Measurements from ENCODE around the gene OR56A3. TPM values are rescaled to one million over a fixed set of nuclear protein-coding genes. Genes with fewer than 3 reads are reported as not detected.

The OR56A3 gene
- total RNA-seq: not detected

DNA sequence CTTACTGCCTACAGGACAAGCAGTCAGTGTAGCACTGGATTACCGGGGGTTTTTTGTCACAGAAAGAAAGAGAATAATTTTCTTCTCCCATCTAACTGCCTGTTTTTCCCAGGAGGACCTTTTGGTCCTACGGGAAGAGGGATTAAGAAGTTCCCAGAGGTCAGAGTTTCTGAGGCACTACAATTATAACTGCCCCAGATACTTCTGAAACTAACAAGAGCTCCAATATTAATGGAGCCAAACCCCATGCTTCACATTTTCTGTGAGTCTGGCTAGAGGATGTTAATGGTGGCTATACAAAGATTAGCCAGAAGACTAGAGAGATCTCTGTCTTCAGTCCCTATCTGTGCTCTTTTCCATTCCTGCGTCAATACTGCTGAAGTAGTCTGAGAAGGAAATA lies at the start of gene OR56A3:
OR56A3 (plus strand) TSS at position 301 of the 400 bp plus-strand sequence. CDS start 5,096 bp downstream, outside the sequence.
- peaks cover 0 to 4% of the 10 kb centered on the region in 2 donors for H3K9me3 ChIP-seq
- H3K36me3 ChIP-seq: no peaks in the 10 kb centered on the region
- no peak within 1 kb of the TSS for H3K27ac ChIP-seq
- TF ChIP-seq POLR2A (IDR thresholded peaks at IDR 0.05): no peak
- TF ChIP-seq POLR2AphosphoS5 (IDR thresholded peaks at IDR 0.05): no peak
- TF ChIP-seq, protein P1, sequence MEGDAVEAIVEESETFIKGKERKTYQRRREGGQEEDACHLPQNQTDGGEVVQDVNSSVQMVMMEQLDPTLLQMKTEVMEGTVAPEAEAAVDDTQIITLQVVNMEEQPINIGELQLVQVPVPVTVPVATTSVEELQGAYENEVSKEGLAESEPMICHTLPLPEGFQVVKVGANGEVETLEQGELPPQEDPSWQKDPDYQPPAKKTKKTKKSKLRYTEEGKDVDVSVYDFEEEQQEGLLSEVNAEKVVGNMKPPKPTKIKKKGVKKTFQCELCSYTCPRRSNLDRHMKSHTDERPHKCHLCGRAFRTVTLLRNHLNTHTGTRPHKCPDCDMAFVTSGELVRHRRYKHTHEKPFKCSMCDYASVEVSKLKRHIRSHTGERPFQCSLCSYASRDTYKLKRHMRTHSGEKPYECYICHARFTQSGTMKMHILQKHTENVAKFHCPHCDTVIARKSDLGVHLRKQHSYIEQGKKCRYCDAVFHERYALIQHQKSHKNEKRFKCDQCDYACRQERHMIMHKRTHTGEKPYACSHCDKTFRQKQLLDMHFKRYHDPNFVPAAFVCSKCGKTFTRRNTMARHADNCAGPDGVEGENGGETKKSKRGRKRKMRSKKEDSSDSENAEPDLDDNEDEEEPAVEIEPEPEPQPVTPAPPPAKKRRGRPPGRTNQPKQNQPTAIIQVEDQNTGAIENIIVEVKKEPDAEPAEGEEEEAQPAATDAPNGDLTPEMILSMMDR (IDR thresholded peaks at IDR 0.05): no peak
- intact Hi-C loops (cut with DNase I; ENCODE audit: low total_unique reads): no loop called here
- H3K4me3 ChIP-seq: no peak within 1 kb of the TSS
- no peaks in the 10 kb centered on the region for H3K4me1 ChIP-seq
- DNase-seq (ENCODE audit: low spot score in 2 of 2): no peak
- peaks cover 0 to 4% of the 10 kb centered on the region in 2 donors for H3K27me3 ChIP-seq

DNA sequence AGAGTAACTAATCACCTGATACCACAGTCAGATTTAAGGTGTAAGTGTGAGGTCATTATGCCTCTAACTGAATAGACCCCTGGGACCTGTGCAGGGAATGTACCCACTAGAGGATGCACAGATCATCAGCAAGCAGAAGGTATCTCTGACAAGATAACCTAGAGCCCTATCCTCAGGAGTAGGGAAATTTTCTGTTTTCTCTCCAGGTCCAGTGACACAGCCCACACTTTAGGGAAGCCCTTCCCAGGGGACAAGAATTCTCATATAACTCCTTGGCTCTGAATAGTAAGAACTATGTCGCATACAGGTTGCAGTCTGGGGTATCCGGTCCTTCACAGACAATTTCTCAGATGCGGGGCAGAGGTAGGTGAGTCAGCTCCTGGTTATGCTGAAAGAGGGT lies 49.1 kb upstream of the OR56A3 start, which contains the start of gene OR52E5:
OR52E5 (plus strand) TSS at position 301 of the 400 bp plus-strand sequence. CDS start 7,569 bp downstream, outside the sequence.
- Histone ChIP-seq H3K27ac (no peak within 1 kb of the TSS), H3K27me3 (no peaks in the 10 kb centered on the region), H3K36me3 (no peaks in the 10 kb centered on the region), H3K4me3 (no peak within 1 kb of the TSS), H3K9me3 (no peaks in the 10 kb centered on the region), H3K4me1 (no peaks in the 10 kb centered on the region)
- DNase-seq (ENCODE audit: low spot score in 2 of 2): no peak
- TF ChIP-seq POLR2AphosphoS5 (IDR thresholded peaks at IDR 0.05) (no peak), POLR2A (IDR thresholded peaks at IDR 0.05) (no peak)
- TF ChIP-seq, protein P1 (IDR thresholded peaks at IDR 0.05): no peak
- intact Hi-C loops (cut with DNase I; ENCODE audit: low total_unique reads): no loop called here

DNA sequence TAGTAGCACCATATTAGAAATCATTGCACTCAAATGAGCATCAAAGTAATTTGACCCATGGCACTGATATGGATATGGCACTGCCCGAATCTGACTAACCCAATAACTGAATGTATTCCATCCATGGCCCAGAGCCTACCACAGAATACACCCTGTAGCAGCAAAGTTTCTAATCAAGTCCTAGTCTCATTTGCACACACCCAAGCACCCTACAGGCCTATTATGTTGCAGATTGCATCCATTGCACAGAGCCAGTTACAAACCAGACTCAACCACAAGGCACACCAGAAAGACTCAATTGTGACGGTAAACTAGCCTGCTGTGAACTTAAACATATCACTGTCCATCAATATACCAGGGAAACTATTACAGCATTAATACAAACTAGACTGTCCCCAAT lies 42.5 kb upstream of the OR56A3 start:
- TF ChIP-seq POLR2AphosphoS5 (IDR thresholded peaks at IDR 0.05) (no peak), POLR2A (IDR thresholded peaks at IDR 0.05) (no peak)
- TF ChIP-seq, protein P1 (IDR thresholded peaks at IDR 0.05): no peak
- Histone ChIP-seq H3K27ac (no peak overlapping the region), H3K27me3 (no peaks in the 10 kb centered on the region), H3K9me3 (no peaks in the 10 kb centered on the region), H3K36me3 (no peaks in the 10 kb centered on the region), H3K4me3 (no peak overlapping the region), H3K4me1 (no peaks in the 10 kb centered on the region)
- intact Hi-C loops (cut with DNase I; ENCODE audit: low total_unique reads): no loop called here
- no peak for DNase-seq (ENCODE audit: low spot score in 2 of 2)

- Histone ChIP-seq H3K4me3 (no peak overlapping the region), H3K9me3 (no peaks in the 10 kb centered on the region), H3K4me1 (no peaks in the 10 kb centered on the region), H3K36me3 (no peaks in the 10 kb centered on the region), H3K27me3 (no peaks in the 10 kb centered on the region), H3K27ac (no peak overlapping the region)
- no peak for TF ChIP-seq POLR2A (IDR thresholded peaks at IDR 0.05)
- TF ChIP-seq POLR2AphosphoS5 (IDR thresholded peaks at IDR 0.05): no peak
- TF ChIP-seq, protein P1 (IDR thresholded peaks at IDR 0.05): no peak
- no peak for DNase-seq (ENCODE audit: low spot score in 2 of 2)
- intact Hi-C loops (cut with DNase I; ENCODE audit: low total_unique reads): no loop called here
Measured at GRCh38 chr11:5910540-5910939, 31.5 kb upstream of the OR56A3 start.

- Histone ChIP-seq H3K27me3 (no peaks in the 10 kb centered on the region), H3K4me1 (no peaks in the 10 kb centered on the region), H3K4me3 (no peak overlapping the region), H3K36me3 (no peaks in the 10 kb centered on the region), H3K27ac (no peak overlapping the region), H3K9me3 (peaks cover 9 to 14% of the 10 kb centered on the region in 2 donors)
- TF ChIP-seq, protein P1 (IDR thresholded peaks at IDR 0.05): no peak
- TF ChIP-seq POLR2A (IDR thresholded peaks at IDR 0.05): no peak
- TF ChIP-seq POLR2AphosphoS5 (IDR thresholded peaks at IDR 0.05): no peak
- intact Hi-C loops (cut with DNase I; ENCODE audit: low total_unique reads): no loop called here
- DNase-seq (ENCODE audit: low spot score in 2 of 2): no peak
Measured at GRCh38 chr11:5922749-5923426, 19.2 kb upstream of the OR56A3 start.
